NCI-H1092 treated with DMSO at 0.1 percent for 48 hours (cell line): ENCODE measurements around the gene COL26A1.

Source experiments
- DNase-seq: peaks from one replicate; lab custom pipeline; 2025; lab: John Stamatoyannopoulos, UW

The COL26A1 gene

GRCh38 chr7:101575721-101576120, 213.0 kb downstream of the COL26A1 start:
- no peak for DNase-seq

- DNase-seq = no peak
Measured at GRCh38 chr7:101576998-101577397, 214.3 kb downstream of the COL26A1 start.

DNA sequence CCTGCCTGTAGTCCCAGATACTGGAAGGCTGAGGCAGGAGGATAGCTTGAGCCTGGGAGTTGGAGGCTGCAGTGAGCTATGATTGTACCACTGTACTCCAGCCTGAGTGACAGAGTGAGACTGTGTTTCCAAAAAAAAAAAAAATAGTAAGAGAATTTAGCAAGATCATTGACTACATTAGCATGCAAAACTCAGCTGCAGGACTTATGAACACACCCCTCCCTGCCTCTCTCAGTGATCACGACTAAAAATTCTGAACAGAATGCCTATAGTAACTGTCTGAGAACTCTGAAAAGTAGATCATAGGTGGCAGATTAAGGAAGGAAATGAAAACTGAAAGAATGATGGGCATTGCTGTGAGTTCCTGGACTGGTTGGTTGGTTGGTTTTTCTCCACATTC, 215.9 kb downstream of the COL26A1 start:
- no peak for DNase-seq

GRCh38 chr7:101580596-101580995, 217.9 kb downstream of the COL26A1 start:
- DNase-seq = no peak

DNA sequence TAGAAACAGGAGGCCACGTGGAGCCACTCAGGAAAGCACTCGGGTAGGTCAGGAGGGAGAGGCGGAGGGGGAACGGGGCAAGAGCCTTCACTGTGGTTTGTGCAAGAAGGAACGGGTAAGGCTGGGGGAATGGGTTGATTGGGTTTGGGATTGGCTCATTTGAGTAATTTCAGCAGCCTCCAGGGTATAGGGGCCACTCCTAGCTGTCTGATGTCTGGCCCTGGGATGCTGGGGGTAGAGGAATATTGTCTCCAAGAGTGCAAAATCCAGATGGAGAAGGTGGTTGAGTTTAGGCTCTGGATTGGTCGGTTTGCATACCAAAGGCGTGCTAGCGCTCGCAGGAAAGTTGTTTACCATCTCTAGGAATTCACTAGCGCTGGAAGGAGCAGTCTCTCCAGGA, 219.2 kb downstream of the COL26A1 start:
- no peak for DNase-seq

GRCh38 chr7:101582971-101583370, 220.3 kb downstream of the COL26A1 start:
- no peak for DNase-seq

- DNase-seq = no peak
Measured at GRCh38 chr7:101586078-101586905, 223.6 kb downstream of the COL26A1 start.

- DNase-seq = no peak
Measured at GRCh38 chr7:101586906-101587677, 224.4 kb downstream of the COL26A1 start.

DNA sequence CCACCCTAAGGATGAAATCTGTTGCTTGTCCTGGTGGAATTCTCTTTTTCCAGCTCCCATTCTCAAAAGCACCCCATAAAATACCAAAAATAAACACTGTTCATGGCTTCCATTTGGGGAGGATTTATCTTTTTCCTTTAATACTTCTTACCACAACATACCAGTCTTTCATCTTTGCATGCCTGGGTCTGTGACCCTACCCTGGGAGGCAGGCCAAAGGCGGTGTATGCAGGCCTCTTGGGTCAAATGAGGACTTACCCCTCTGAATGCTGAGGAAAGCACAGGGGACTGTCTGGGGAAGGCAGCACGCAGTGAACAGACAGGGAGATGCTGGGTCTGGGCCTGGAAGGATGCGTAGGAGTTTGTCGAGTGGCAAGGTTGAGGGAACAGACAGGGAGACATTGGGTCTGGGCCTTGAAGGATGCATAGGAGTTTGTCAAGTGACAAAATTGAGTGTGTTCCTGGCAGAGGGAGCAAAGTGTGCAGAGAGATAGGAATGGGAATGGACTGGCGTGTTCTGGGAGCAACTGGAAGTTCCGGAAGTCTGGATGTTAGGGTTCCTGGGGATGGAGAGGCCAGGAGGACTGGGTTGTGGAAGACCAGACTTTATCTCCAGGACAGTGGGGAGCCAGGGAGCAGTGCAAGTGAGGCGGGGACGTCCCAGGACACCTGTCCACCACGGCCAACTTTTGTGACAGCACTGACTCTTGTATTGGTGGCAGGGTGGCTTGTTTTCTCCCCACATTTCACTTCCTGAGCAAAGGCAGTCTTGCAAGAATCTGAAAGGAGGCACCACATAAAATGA, 225.7 kb downstream of the COL26A1 start:
- no peak for DNase-seq

GRCh38 chr7:101589052-101589451, 226.4 kb downstream of the COL26A1 start:
- no peak for DNase-seq

DNA sequence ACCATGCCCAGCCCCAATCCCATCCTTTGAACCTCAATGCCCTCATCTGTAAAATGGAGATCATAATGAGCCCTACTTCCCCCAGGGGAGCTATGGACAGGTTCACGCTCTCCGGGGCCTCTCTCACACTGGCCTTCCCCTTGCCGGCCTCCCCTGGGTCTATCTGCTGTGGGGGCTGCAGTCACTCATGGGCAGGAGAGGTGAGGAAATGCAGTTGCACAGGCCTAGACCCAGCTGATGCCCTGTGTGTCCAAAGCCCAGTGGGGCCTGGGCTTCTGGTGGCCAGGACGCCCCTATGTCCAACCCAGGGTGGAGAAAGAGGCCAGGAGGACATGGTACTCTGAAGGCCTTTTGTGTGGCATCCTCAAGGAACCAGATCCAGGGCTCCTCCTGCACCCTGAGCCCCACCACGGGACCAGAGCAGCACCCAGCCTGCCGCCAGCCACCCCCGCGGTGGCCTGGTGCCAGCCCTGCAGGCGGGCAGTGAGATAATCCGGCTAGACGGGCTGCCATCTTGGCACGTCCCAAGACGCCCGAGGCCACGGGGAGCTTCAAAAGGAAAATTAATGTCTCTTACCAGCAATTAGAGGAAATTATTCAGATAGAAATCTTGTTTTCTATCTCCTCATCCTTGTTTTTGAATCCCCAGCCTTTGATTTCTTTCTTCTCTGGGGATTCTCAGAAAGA, 227.4 kb downstream of the COL26A1 start:
- DNase-seq = no peak

GRCh38 chr7:101590663-101591435, 228.2 kb downstream of the COL26A1 start:
- DNase-seq = no peak

- no peak for DNase-seq
Measured at GRCh38 chr7:101591504-101591903, 228.8 kb downstream of the COL26A1 start.

DNA sequence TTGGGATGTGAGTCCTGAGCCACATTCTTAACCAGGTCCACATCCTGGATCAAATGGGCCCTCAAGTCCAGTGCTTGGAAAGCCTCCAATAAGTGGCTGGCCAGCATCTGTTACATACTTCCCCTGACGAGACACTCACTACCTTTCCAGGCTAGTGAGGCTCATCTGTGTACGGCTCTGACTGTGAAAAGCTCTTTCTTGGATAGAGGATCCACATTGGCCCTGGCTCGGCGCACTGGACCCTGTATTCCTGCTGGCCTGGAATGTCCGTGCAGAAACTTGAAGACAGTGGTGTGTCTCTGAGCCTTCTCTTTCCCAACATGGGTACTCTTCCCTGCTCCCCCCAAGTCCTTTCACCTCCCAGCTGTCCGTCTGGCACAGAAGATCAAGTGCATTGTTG, 230.9 kb downstream of the COL26A1 start:
- DNase-seq = no peak

DNA sequence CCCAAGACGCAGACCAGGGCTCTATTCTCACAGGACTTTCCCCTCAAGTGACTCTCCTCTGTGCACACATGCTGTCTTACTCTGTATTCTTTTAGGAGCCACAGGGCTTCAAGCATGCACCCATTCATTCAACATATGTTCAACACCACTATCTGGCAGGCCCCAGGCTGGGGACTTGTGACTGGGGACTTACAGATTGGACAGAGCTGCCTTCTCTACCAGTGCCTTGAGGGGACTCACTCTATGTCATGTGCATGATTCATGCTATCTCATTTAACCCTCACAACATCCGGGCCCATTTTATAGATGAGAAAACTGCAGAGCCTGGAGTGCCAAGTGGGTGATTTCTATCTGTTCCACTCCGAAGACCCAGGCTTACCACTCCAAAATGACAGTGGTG, 232.1 kb downstream of the COL26A1 start:
- no peak for DNase-seq

DNA sequence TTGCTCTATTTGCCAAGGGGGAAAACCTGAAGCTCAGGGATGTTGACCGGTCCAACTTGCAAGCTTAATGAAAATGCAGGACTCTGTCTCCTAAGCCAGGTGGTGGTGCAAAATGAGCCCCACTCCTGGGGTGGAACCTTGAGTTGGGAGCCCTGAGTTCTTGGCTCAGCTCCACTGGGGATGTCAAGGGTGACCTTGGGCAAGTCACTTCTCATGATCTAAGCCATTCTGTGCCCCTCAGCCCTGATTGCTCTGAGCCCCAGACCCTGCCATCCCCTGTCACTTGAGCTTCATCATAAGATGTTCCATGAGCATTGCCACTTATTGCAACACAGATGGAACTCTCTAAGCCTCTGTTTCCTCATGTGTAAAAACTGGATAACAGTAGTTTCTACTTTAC, 232.6 kb downstream of the COL26A1 start:
- no peak for DNase-seq

DNA sequence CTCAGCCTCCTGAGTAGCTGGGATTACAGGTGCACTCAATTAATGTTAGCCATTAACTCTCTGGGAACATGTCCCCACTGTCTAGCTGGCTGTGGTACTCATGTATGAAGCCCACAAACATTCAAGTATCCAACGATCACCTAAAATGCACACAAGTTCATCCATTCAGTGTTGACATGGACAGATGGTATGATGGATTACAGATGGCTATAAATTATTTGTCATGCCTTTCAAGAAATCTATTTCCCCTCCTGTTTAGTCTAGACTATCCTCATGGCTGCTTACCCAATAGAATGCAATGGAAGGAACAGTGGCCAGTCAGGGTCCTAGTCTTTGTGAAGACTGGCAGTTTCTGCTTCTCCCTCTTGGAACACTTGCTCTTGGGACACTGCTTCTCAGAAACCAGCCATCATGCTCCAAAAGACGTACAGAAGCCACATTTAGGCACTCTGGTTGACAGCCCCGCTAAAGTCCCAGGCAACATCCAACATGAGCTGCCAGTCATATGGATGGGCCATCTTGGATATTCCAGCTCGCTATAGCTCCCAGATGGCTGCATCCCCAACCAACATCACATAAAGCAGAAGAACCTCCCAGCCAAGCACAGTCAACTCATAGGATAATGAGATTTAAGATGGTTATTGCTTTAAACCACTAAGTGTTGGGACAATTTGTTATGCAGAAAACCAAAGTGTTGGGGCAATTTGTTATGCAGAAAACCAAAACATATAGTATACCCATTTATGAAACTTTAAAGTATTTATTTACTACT, 233.3 kb downstream of the COL26A1 start:
- no peak for DNase-seq

DNA sequence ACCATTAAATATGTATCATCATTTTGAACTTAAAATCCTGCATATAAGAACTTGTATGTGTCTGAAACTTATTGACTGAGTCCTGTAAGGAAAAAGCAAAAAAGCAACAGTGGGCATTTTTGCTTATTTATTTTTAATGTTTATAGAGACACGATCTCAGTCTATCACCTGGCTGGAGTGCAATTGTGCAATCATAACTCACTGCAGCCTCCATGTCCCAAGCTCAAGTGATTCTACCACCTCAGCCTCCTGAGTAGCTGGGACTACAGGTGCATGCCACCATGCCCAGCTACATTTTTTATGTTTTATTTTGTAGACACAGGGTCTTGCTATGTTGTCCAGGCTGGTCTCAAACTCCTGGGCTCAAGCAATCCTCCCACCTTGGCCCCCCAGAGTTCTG, 234.2 kb downstream of the COL26A1 start:
- DNase-seq = no peak

GRCh38 chr7:101597941-101598340, 235.3 kb downstream of the COL26A1 start:
- DNase-seq = no peak

DNA sequence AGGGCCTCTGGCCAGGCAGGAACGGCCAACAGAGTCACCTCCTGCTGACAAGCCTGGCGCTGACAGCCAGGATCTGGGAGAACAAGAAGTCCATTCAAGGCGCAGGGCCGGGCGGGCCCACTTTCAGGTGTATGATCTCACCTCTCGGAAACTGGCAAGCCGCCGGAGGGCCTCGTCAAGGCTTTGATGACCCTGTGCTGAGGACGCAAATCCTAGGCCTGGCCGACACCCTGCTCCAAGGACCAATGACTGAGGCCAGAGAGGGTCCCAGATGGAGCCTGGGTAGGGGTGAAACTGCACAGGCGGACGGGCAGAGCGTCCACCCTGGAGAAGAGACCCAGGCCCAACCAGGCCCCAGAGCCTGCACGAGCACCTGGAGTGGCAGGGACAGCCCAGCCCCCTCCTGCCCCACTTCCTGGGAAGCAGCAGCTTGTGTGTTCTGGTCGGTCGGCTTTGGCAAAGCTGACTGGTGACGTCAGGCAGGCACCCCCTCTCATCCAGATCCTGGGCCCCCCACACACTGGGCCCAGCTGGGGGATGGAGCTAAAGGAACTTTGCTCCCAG, 235.8 kb downstream of the COL26A1 start:
- DNase-seq = no peak
